IMR-90 (cell line): Measurements from ENCODE around the gene MRPL54. TPM values are rescaled to one million over a fixed set of nuclear protein-coding genes. Genes with fewer than 3 reads are reported as not detected.

Experiments used
- ATAC-seq: fragments of 200-7000 bp; cut with Tn5 transposase; 2 replicates; pipeline ENCODE4 v1.9.1; 2020; ENCODE audit warnings: low read depth, mild to moderate bottlenecking, moderate library complexity
- BruUV-seq: library from RNA; stranded (reverse); fragments of 400-500 nt; replicated peaks from 2 replicates; lab custom pipeline; 2021; lab: Mats Ljungman, UMichigan
- CTCF ChIA-PET: fragments of 300-600 bp; formaldehyde crosslinking; extraction: SDS; loops from one replicate; lab custom pipeline; 2021; ENCODE audit warnings: antibody characterized with exemption; lab: Yijun Ruan, JAX
- POLR2A ChIA-PET: fragments of 300-600 bp; sonication (Branson Sonifier 250); formaldehyde crosslinking; loops from one replicate; lab custom pipeline; 2022; ENCODE audit warnings: antibody characterized with exemption; ENCODE audit not compliant: unreplicated experiment; lab: Charles Lee
- DNase-seq: peaks from one replicate; pipeline ENCODE4 v3.0.0; 2013
- H2AFZ ChIP-seq: replicated peaks from 2 replicates; pipeline ENCODE3; 2013; ENCODE audit warnings: low read length, mild to moderate bottlenecking; ENCODE audit not compliant: poor library complexity
- H2AK5ac ChIP-seq: 2 replicates; pipeline ENCODE4 v1.6.1; 2013; ENCODE audit warnings: low read depth, low read length, inconsistent platforms
- H2AK9ac ChIP-seq: replicated peaks from 2 replicates; pipeline ENCODE3; 2013; ENCODE audit warnings: mild to moderate bottlenecking, low read depth, low read length, moderate library complexity; ENCODE audit not compliant: poor library complexity
- H2BK120ac ChIP-seq: 2 replicates; pipeline ENCODE4 v1.6.1; 2013; ENCODE audit warnings: low read depth, low read length, inconsistent platforms
- H2BK15ac ChIP-seq: 3 replicates; pipeline ENCODE4 v1.6.1; 2013; ENCODE audit warnings: low read depth, low read length, inconsistent platforms
- H2BK20ac ChIP-seq: 2 replicates; pipeline ENCODE4 v1.6.1; 2013; ENCODE audit warnings: low read depth, mild to moderate bottlenecking, inconsistent platforms, low read length, moderate library complexity
- H2BK5ac ChIP-seq: 2 replicates; pipeline ENCODE4 v1.6.1; 2013; ENCODE audit warnings: mild to moderate bottlenecking, low read depth, low read length, inconsistent platforms; ENCODE audit not compliant: poor library complexity, severe bottlenecking
- H3K14ac ChIP-seq: replicated peaks from 2 replicates; pipeline ENCODE4 v1.6.1; 2013; ENCODE audit warnings: low read depth, low read length, inconsistent platforms
- H3K18ac ChIP-seq: 2 replicates; pipeline ENCODE4 v1.6.1; 2013; ENCODE audit warnings: low read depth, low read length, control low read depth
- H3K23ac ChIP-seq: 2 replicates; pipeline ENCODE4 v1.6.1; 2013; ENCODE audit warnings: low read depth, low read length, inconsistent platforms
- H3K27ac ChIP-seq: 2 replicates; pipeline ENCODE4 v1.5.1; 2013; ENCODE audit warnings: mild to moderate bottlenecking, control low read depth, low read length; ENCODE audit not compliant: insufficient read depth
- H3K27me3 ChIP-seq: 2 replicates; pipeline ENCODE4 v1.6.1; 2013; ENCODE audit warnings: low read length; ENCODE audit not compliant: control insufficient read depth, insufficient read depth
- H3K36me3 ChIP-seq: 2 replicates; pipeline ENCODE4 v1.6.1; 2013; ENCODE audit warnings: low read length, mixed read lengths; ENCODE audit not compliant: control insufficient read depth, insufficient read depth
- H3K4ac ChIP-seq: 2 replicates; pipeline ENCODE4 v1.6.1; 2013; ENCODE audit warnings: low read depth, low read length, inconsistent platforms
- H3K4me1 ChIP-seq: 2 replicates; pipeline ENCODE4 v1.6.1; 2013; ENCODE audit warnings: low read length, mixed read lengths; ENCODE audit not compliant: control insufficient read depth, insufficient read depth
- H3K4me2 ChIP-seq: 2 replicates; pipeline ENCODE4 v1.6.1; 2013; ENCODE audit warnings: low read depth, mild to moderate bottlenecking, control low read depth, low read length, moderate library complexity
- H3K4me3 ChIP-seq: 2 replicates; pipeline ENCODE4 v1.5.1; 2013; ENCODE audit warnings: low read depth, mild to moderate bottlenecking, control low read depth, low read length, moderate library complexity; ENCODE audit not compliant: insufficient read depth
- H3K56ac ChIP-seq: 2 replicates; pipeline ENCODE4 v1.6.1; 2013; ENCODE audit warnings: low read length, inconsistent platforms; ENCODE audit not compliant: insufficient read depth; ENCODE audit errors: extremely low read depth
- H3K79me1 ChIP-seq, 2 experiments: 2 replicates each; pipeline ENCODE4 v1.6.1; 2013; ENCODE audit warnings: low read length in 2 of 2, inconsistent platforms in 1 of 2, low read depth in 1 of 2
- H3K9ac ChIP-seq: 2 replicates; pipeline ENCODE4 v1.6.1; 2013; ENCODE audit warnings: low read depth, low read length, control low read depth
- H3K9me1 ChIP-seq: 2 replicates; pipeline ENCODE4 v1.6.1; 2013; ENCODE audit warnings: low read length, inconsistent platforms; ENCODE audit not compliant: insufficient read depth
- H3K9me3 ChIP-seq: 2 replicates; pipeline ENCODE4 v1.6.1; 2013; ENCODE audit warnings: low read length; ENCODE audit not compliant: control insufficient read depth, insufficient read depth
- H4K20me1 ChIP-seq: 2 replicates; pipeline ENCODE4 v1.6.1; 2013; ENCODE audit warnings: low read length, inconsistent platforms; ENCODE audit not compliant: insufficient read depth
- H4K5ac ChIP-seq: 2 replicates; pipeline ENCODE4 v1.6.1; 2013; ENCODE audit warnings: mild to moderate bottlenecking, low read depth, low read length, control low read depth
- H4K8ac ChIP-seq, 2 experiments: 2 replicates each; pipeline ENCODE4 v1.6.1; 2013; ENCODE audit warnings: low read depth in 2 of 2, low read length in 2 of 2, control low read depth in 1 of 2, inconsistent platforms in 1 of 2
- H4K91ac ChIP-seq: 2 replicates; pipeline ENCODE4 v1.6.1; 2013; ENCODE audit warnings: low read depth, low read length, inconsistent platforms; ENCODE audit not compliant: insufficient read depth
- NFE2L2 ChIP-seq: fragments of 150-350 bp; IDR thresholded peaks from 2 replicates; pipeline ENCODE4 v1.6.1; 2016; ENCODE audit warnings: low read depth, mild to moderate bottlenecking, low read length
- RCOR1 ChIP-seq: IDR thresholded peaks from 2 replicates; pipeline ENCODE4 v1.6.1; 2012; ENCODE audit warnings: mild to moderate bottlenecking, low read length, improper control_type of control experiment; ENCODE audit not compliant: insufficient replicate concordance
- WGBS, 2 experiments: methylation state at CpG; one replicate each; pipeline versions ENCODE4 v1.1.5 to v1.1.7; 2013; ENCODE audit warnings: missing lambda C conversion rate in 2 of 2; ENCODE audit not compliant: insufficient read length in 1 of 2; ENCODE audit errors: extremely low coverage in 2 of 2; 5-methylcytosine and 5-hydroxymethylcytosine counted together
- dilution Hi-C: fragments of 300-500 bp; cut with HindIII; formaldehyde crosslinking; loops from one replicate; pipeline ENCODE4 v1.14.3; 2018; ENCODE audit warnings: low sequenced_read_pairs; ENCODE audit not compliant: unreplicated experiment
- in situ Hi-C: fragments of 300-500 bp; cut with MboI; formaldehyde crosslinking; loops from 3 replicates; pipeline ENCODE4 v1.14.3; 2019; ENCODE audit warnings: low sequenced_read_pairs, inconsistent platforms, mixed read lengths
- intact Hi-C: fragments of 100-400 bp; cut with micrococcal nuclease; formaldehyde crosslinking; loops from 2 replicates; pipeline ENCODE4 v1.10.0; 2022
- polyA plus RNA-seq, 3 experiments: library from polyadenylated mRNA; depleted of rRNA; stranded (reverse); fragments of >200 nt; gene quantifications; 2 replicates each; pipeline ENCODE4 v1.2.3, GENCODE V29; 2012; ENCODE audit warnings: low replicate concordance in 1 of 3
- total RNA-seq: library from RNA; depleted of rRNA; stranded (reverse); fragments of >200 nt; gene quantifications from 2 replicates; pipeline ENCODE4 v1.2.3, GENCODE V29; 2012

The MRPL54 gene
- total and polyA plus RNA-seq, 2 of the 4 experiments (the other 2 are of a cell fraction): 55.9 to 75.7 TPM

- WGBS, 2 experiments: no CpG with 5 or more reads among the region's 7 CpGs
- Histone ChIP-seq H2BK5ac (no peak overlapping the region), H4K91ac (no peak overlapping the region), H3K14ac (no peak overlapping the region), H3K4me1 (no peaks in the 10 kb centered on the region), H3K9me3 (peaks cover 8% of the 10 kb centered on the region), H4K5ac (no peak overlapping the region), H2AK5ac (no peak overlapping the region), H2BK120ac (no peak overlapping the region), H3K36me3 (no peaks in the 10 kb centered on the region), H4K8ac (no peak overlapping the region), H3K9me1 (no peaks in the 10 kb centered on the region), H3K4me3 (no peak overlapping the region), H3K18ac (no peak overlapping the region), H2BK20ac (no peak overlapping the region), H3K27me3 (peaks cover 15% of the 10 kb centered on the region), H3K27ac (no peak overlapping the region), H3K79me1 (no peaks in the 10 kb centered on the region), H3K56ac (no peak overlapping the region), H3K9ac (no peak overlapping the region), H2AK9ac (no peak overlapping the region), H3K23ac (no peak overlapping the region), H2AFZ (no peak overlapping the region), H3K4ac (no peak overlapping the region), H4K20me1 (no peaks in the 10 kb centered on the region), H2BK15ac (no peak overlapping the region), H3K4me2 (no peak overlapping the region)
- no peak for ATAC-seq
- DNase-seq: no peak
- TF ChIP-seq RCOR1 (no peak), NFE2L2 (no peak)
- dilution Hi-C loops (no loop called here), intact Hi-C loops (no loop called here), in situ Hi-C loops (no loop called here)
- ChIA-PET POLR2A (no interaction called here), CTCF (no interaction called here)
- BruUV-seq: no TSS peak
Measured at GRCh38 chr19:3790941-3791340, 28.5 kb downstream of the MRPL54 start.
